OCI-LY1 (cell line): ENCODE results near the gene PPM1E.

ENCODE experiments used
- H2AFZ ChIP-seq: fragments of 200-600 bp; sonication (generic), shearing (Covaris generic); 2 replicates; pipeline ENCODE4 v1.6.0; 2014; ENCODE audit warnings: antibody characterized with exemption, mild to moderate bottlenecking, low read length
- H3F3A ChIP-seq: fragments of 200-600 bp; sonication (generic), shearing (Covaris generic); 2 replicates; pipeline ENCODE4 v1.6.0; 2014; ENCODE audit warnings: mild to moderate bottlenecking, antibody characterized with exemption, low read length, moderate library complexity; ENCODE audit not compliant: insufficient read depth
- H3K27ac ChIP-seq: fragments of 200-600 bp; sonication (generic); 2 replicates; pipeline ENCODE4 v1.5.1; 2014; ENCODE audit warnings: low read length, mixed run types, mild to moderate bottlenecking, low read depth; ENCODE audit not compliant: poor library complexity, severe bottlenecking
- H3K27me3 ChIP-seq: fragments of 200-600 bp; sonication (generic); 2 replicates; pipeline ENCODE4 v1.6.0; 2014; ENCODE audit warnings: antibody characterized with exemption, mild to moderate bottlenecking, low read length, moderate library complexity; ENCODE audit not compliant: insufficient read depth
- H3K36me3 ChIP-seq: fragments of 200-600 bp; sonication (generic); 2 replicates; pipeline ENCODE4 v1.6.1; 2014; ENCODE audit warnings: mild to moderate bottlenecking, antibody characterized with exemption, low read length, moderate library complexity, mixed read lengths; ENCODE audit not compliant: insufficient read depth
- H3K4me1 ChIP-seq: fragments of 200-600 bp; sonication (generic); 2 replicates; pipeline ENCODE4 v1.5.1; 2014; ENCODE audit warnings: mild to moderate bottlenecking, low read length, moderate library complexity; ENCODE audit not compliant: insufficient read depth, severe bottlenecking
- H3K4me2 ChIP-seq: fragments of 200-600 bp; sonication (generic), shearing (Covaris generic); 2 replicates; pipeline ENCODE4 v1.6.1; 2014; ENCODE audit warnings: low read length
- H3K4me3 ChIP-seq: fragments of 200-600 bp; sonication (generic); 2 replicates; pipeline ENCODE4 v1.5.1; 2014; ENCODE audit warnings: low read length, low read depth, mild to moderate bottlenecking, mixed read lengths; ENCODE audit not compliant: poor library complexity, severe bottlenecking
- H3K79me2 ChIP-seq: fragments of 200-600 bp; shearing (Covaris generic); 2 replicates; pipeline ENCODE4 v1.6.1; 2016; ENCODE audit warnings: mixed run types, low read length, mixed read lengths; ENCODE audit not compliant: insufficient read depth
- H3K9ac ChIP-seq: fragments of 200-600 bp; sonication (generic), shearing (Covaris generic); 2 replicates; pipeline ENCODE4 v1.6.1; 2014; ENCODE audit warnings: mild to moderate bottlenecking, low read length, mixed read lengths
- H3K9me2 ChIP-seq: fragments of 200-600 bp; sonication (generic), shearing (Covaris generic); 2 replicates; pipeline ENCODE4 v1.6.1; 2014; ENCODE audit warnings: low read depth, mild to moderate bottlenecking, low read length, mixed read lengths
- H3K9me3 ChIP-seq: fragments of 200-600 bp; shearing (Covaris generic); 2 replicates; pipeline ENCODE4 v1.6.1; 2014; ENCODE audit warnings: low read length, mixed read lengths
- H4K20me1 ChIP-seq: fragments of 200-600 bp; sonication (generic), shearing (Covaris generic); 2 replicates; pipeline ENCODE4 v1.6.0; 2016; ENCODE audit warnings: mild to moderate bottlenecking, low read length; ENCODE audit not compliant: insufficient read depth
- CTCF ChIP-seq: fragments of 200-600 bp; sonication (generic), shearing (Covaris generic); IDR thresholded peaks from 2 replicates; pipeline ENCODE4 v1.5.1; 2017; ENCODE audit warnings: mild to moderate bottlenecking, antibody characterized with exemption, low read length, moderate library complexity, mixed read lengths

PPM1E gene

GRCh38 chr17:59030811-59031210 is 275.2 kb downstream of the PPM1E start:
- Histone ChIP-seq H2AFZ (no peak overlapping the region), H3F3A (no peaks in the 10 kb centered on the region), H3K27me3 (no peaks in the 10 kb centered on the region), H3K9me2 (no peaks in the 10 kb centered on the region), H3K4me3 (no peak overlapping the region), H3K4me1 (peaks cover 9% of the 10 kb centered on the region), H3K79me2 (no peaks in the 10 kb centered on the region), H4K20me1 (no peaks in the 10 kb centered on the region), H3K36me3 (peaks cover 51% of the 10 kb centered on the region), H3K9ac (no peak overlapping the region), H3K9me3 (no peaks in the 10 kb centered on the region), H3K4me2 (no peak overlapping the region), H3K27ac (no peak overlapping the region)
- TF ChIP-seq CTCF: no peak
